GM12872 (cell line): ENCODE measurements around the gene SLC25A24.
"Not testable (repeated sequence)": the region's sequence is repeated elsewhere in the genome, so short reads cannot be mapped to it uniquely, and the experiment has no call there.

ENCODE experiments used
- CTCF ChIP-seq: IDR thresholded peaks from 3 replicates; pipeline ENCODE4 v1.5.1; 2011; ENCODE audit warnings: low read depth, mild to moderate bottlenecking, low read length, moderate library complexity; ENCODE audit not compliant: insufficient read depth

The SLC25A24 gene

GRCh38 chr1:108199781-108200686, at the start of gene SLC25A24:
Gene SLC25A24, minus strand, starts transcription at chr1:108200343. Its CDS starts 205 bp downstream, at chr1:108200138.
- TF ChIP-seq CTCF, result no peak

- not testable (repeated sequence) for TF ChIP-seq CTCF
Measured at GRCh38 chr1:108243976-108244375, 43.8 kb upstream of the SLC25A24 start, which contains the start of gene NBPF4. Gene NBPF4, minus strand, starts transcription at chr1:108244076. Its CDS starts 315 bp downstream, at chr1:108243761.

GRCh38 chr1:108214641-108215465, 14.7 kb upstream of the SLC25A24 start:
- peak; percentile 43; the same call in 2 of the 3 replicates for TF ChIP-seq CTCF

- no peak for TF ChIP-seq CTCF
Measured at GRCh38 chr1:108211014-108211413, 10.9 kb upstream of the SLC25A24 start.

GRCh38 chr1:108209456-108210108, 9.4 kb upstream of the SLC25A24 start:
- TF ChIP-seq CTCF, result no peak

GRCh38 chr1:108208724-108209446, 8.7 kb upstream of the SLC25A24 start:
- no peak for TF ChIP-seq CTCF
